Measurements from ENCODE around the gene PPP6R2.

GRCh38 chr22:50473855-50474671, 130.9 kb downstream of the PPP6R2 start:
- TF ChIP-seq POLR2A (IDR thresholded peaks at IDR 0.05) (peak in 1 of 2 donors; percentile 79), CTCF (IDR thresholded peaks at IDR 0.05) (no peak)

Measured in thyroid gland (tissue), 4 donors.